Hippocampal formation (tissue), 2 donors: ENCODE measurements around the gene SYT2.
"Not testable (repeated sequence)": the region's sequence is repeated elsewhere in the genome, so short reads cannot be mapped to it uniquely, and the experiment has no call there.

ENCODE experiments used
- DNase-seq, 2 donors: peaks; one replicate each; lab custom pipeline; 2025; lab: John Stamatoyannopoulos, UW

SYT2 gene

GRCh38 chr1:202569393-202570322, 140.6 kb downstream of the SYT2 start:
- DNase-seq = no peak

GRCh38 chr1:202568826-202569225, 141.4 kb downstream of the SYT2 start:
- no peak for DNase-seq

GRCh38 chr1:202568410-202568809, 141.8 kb downstream of the SYT2 start:
- no peak for DNase-seq

GRCh38 chr1:202567738-202568137, 142.5 kb downstream of the SYT2 start:
- no peak for DNase-seq

- no peak for DNase-seq
These were observed 144.2 kb downstream of the SYT2 start for GRCh38 chr1:202565890-202566602.

GRCh38 chr1:202564958-202565495, 145.2 kb downstream of the SYT2 start:
- no peak for DNase-seq

- no peak for DNase-seq
These were observed 146.4 kb downstream of the SYT2 start for GRCh38 chr1:202563818-202564217.

GRCh38 chr1:202562444-202563060, 147.7 kb downstream of the SYT2 start:
- no peak for DNase-seq

GRCh38 chr1:202561726-202562443, 148.4 kb downstream of the SYT2 start:
- DNase-seq = no peak

- DNase-seq = no peak
These were observed 149.0 kb downstream of the SYT2 start for GRCh38 chr1:202561240-202561639.

- DNase-seq = not testable (repeated sequence)
These were observed 152.6 kb downstream of the SYT2 start for GRCh38 chr1:202557662-202558061.

- DNase-seq = not testable (repeated sequence)
These were observed 154.2 kb downstream of the SYT2 start for GRCh38 chr1:202556037-202556436.

GRCh38 chr1:202554619-202555018, 155.6 kb downstream of the SYT2 start:
- not testable (repeated sequence) for DNase-seq

GRCh38 chr1:202553560-202554038, 156.7 kb downstream of the SYT2 start:
- no peak for DNase-seq

- DNase-seq = not testable (repeated sequence)
These were observed 157.2 kb downstream of the SYT2 start for GRCh38 chr1:202553078-202553477.

GRCh38 chr1:202552615-202553014, 157.6 kb downstream of the SYT2 start:
- DNase-seq = not testable (repeated sequence)

- DNase-seq = no peak
These were observed 158.6 kb downstream of the SYT2 start for GRCh38 chr1:202551683-202552082.

GRCh38 chr1:202550088-202550487, 160.2 kb downstream of the SYT2 start:
- not testable (repeated sequence) for DNase-seq

- DNase-seq = no peak
These were observed 163.0 kb downstream of the SYT2 start for GRCh38 chr1:202547215-202547614.

GRCh38 chr1:202546796-202547195, 163.5 kb downstream of the SYT2 start:
- DNase-seq = not testable (repeated sequence)

GRCh38 chr1:202546377-202546776, 163.9 kb downstream of the SYT2 start:
- not testable (repeated sequence) for DNase-seq
